Measurements from ENCODE around the gene TLE3. TPM values are rescaled to one million over a fixed set of nuclear protein-coding genes. Genes with fewer than 3 reads are reported as not detected.

Gene TLE3
- total RNA-seq, 1 experiment from 2014 or later = 98.2 TPM

DNA sequence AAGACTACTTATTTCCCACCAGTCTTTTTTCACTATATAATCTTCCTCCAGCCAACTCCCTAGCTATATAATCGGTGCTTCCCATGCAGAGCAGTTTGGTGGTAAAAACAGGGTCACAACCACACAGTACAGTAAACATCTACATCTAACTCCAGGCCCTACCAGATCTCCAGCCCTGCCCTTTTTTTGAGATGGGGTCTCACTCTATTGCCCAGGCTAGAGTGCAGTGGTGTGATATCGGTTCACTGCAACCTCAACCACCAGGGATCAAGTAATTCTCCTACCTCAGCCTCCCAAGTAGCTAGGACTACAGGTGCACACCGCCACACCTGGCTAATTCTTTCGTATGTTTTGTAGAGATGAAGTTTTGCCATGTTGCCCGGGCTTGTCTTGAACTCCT, 49.1 kb upstream of the TLE3 start:
- H3K9ac ChIP-seq (ENCODE audit: extremely low read depth, insufficient read length, low read length) = no peak overlapping the region
- WGBS (ENCODE audit: extremely low coverage, insufficient read length, low lambda C conversion rate) = no CpG with 5 or more reads among the region's 5 CpGs
- no peak overlapping the region for H2BK120ac ChIP-seq (ENCODE audit: low read depth, low read length, poor library complexity, severe bottlenecking)
- no peaks in the 10 kb centered on the region for H3K79me1 ChIP-seq (ENCODE audit: insufficient read depth, low read depth, low read length, poor library complexity, severe bottlenecking)
- no peak overlapping the region for H4K91ac ChIP-seq (ENCODE audit: insufficient read length, low read depth, low read length)
- Mint-ChIP-seq H3K4me3 (no peak overlapping the region), H3K27me3 (ENCODE audit: low read depth) (peaks cover 22% of the 10 kb centered on the region), H3K9me3 (0 out of 5 replicates have a peak, but pooled peaks cover 0 to 3% of the 10 kb centered on the region in 2 experiments), H3K36me3 (ENCODE audit: insufficient read depth in 1 of 3, low read depth in 3 of 3) (no peaks in the 10 kb centered on the region; a peak in 1 of 7 replicates), H3K27ac (no peak overlapping the region), H3K4me1 (peaks cover 31 to 46% of the 10 kb centered on the region in 2 experiments)
- H2BK15ac ChIP-seq (ENCODE audit: low read depth, low read length) = no peak overlapping the region
- no peak overlapping the region for H4K8ac ChIP-seq (replicated peaks; ENCODE audit: insufficient read length, low read depth, low read length)
- H2AFZ ChIP-seq (ENCODE audit: low read length) = no peak overlapping the region
- no peaks in the 10 kb centered on the region for H3K9me3 ChIP-seq (ENCODE audit: control insufficient read depth, low read depth, low read length)
- no peak for DNase-seq
- H3T11ph ChIP-seq (ENCODE audit: low read length) = no peak overlapping the region
- H3K79me2 ChIP-seq (ENCODE audit: insufficient read depth, low read length) = no peaks in the 10 kb centered on the region
- no peak overlapping the region for H3K23ac ChIP-seq (ENCODE audit: insufficient read length, low read depth, low read length)
- H3K4me1 ChIP-seq (ENCODE audit: insufficient read depth, low read length) = no peaks in the 10 kb centered on the region
- H2BK5ac ChIP-seq (ENCODE audit: insufficient read length, low read length) = no peak overlapping the region
- no peak overlapping the region for H3K18ac ChIP-seq (ENCODE audit: insufficient read length, low read depth, low read length)
- H3K23me2 ChIP-seq (ENCODE audit: insufficient read length, low read depth, low read length, poor library complexity, severe bottlenecking) = no peaks in the 10 kb centered on the region
- no peak overlapping the region for H2BK20ac ChIP-seq (ENCODE audit: low read depth, low read length, poor library complexity, severe bottlenecking)
- no peak overlapping the region for H2AK5ac ChIP-seq (ENCODE audit: insufficient read length, low read length)
- H3K56ac ChIP-seq (ENCODE audit: insufficient read length, low read depth, low read length) = no peak overlapping the region
- H4K5ac ChIP-seq (ENCODE audit: insufficient read length, low read depth, low read length) = no peak overlapping the region
- no peak overlapping the region for H3K27ac ChIP-seq (ENCODE audit: insufficient read length, low read depth, low read length)
- H3K4me2 ChIP-seq (ENCODE audit: insufficient read depth, insufficient read length, low read length) = no peak overlapping the region
- H3K4ac ChIP-seq (ENCODE audit: low read depth, low read length) = no peak overlapping the region
- H3K14ac ChIP-seq (ENCODE audit: insufficient read depth, low read length) = no peak overlapping the region
- no peaks in the 10 kb centered on the region for H4K20me1 ChIP-seq (ENCODE audit: control insufficient read depth, insufficient read depth, insufficient read length)
- H3K27me3 ChIP-seq (ENCODE audit: insufficient read depth, low read length) = no peaks in the 10 kb centered on the region
- H2BK12ac ChIP-seq (ENCODE audit: insufficient read length, low read depth, low read length) = no peak overlapping the region
- TF ChIP-seq, protein P1, sequence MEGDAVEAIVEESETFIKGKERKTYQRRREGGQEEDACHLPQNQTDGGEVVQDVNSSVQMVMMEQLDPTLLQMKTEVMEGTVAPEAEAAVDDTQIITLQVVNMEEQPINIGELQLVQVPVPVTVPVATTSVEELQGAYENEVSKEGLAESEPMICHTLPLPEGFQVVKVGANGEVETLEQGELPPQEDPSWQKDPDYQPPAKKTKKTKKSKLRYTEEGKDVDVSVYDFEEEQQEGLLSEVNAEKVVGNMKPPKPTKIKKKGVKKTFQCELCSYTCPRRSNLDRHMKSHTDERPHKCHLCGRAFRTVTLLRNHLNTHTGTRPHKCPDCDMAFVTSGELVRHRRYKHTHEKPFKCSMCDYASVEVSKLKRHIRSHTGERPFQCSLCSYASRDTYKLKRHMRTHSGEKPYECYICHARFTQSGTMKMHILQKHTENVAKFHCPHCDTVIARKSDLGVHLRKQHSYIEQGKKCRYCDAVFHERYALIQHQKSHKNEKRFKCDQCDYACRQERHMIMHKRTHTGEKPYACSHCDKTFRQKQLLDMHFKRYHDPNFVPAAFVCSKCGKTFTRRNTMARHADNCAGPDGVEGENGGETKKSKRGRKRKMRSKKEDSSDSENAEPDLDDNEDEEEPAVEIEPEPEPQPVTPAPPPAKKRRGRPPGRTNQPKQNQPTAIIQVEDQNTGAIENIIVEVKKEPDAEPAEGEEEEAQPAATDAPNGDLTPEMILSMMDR (conservative IDR thresholded peaks at IDR 0.05) = no peak

All from H9 (cell line).